Measurements from ENCODE around the gene NR5A2. TPM values are rescaled to one million over a fixed set of nuclear protein-coding genes. Genes with fewer than 3 reads are reported as not detected.

The NR5A2 gene
- total and polyA plus RNA-seq, 7 donors: 0.49 to 13.8 (median 1.9) TPM

DNA sequence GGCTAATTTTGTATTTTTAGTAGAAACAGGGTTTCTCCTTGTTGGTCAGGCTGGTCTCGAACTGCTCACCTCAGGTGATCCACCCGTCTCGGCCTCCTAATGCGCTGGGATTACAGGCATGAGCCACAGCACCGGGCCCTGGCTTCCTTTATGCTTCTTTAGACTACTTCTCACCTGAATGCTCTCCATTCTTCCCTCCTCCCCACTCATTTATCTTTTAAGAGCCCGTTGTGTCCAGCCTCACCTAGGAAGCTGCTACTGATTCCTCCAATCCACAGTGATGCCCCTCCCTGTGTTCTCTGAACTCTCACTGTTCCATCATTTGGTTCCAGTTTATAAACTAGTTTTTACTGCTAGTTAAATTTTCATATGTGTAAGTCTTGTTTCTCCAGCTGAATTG, 44.9 kb upstream of the NR5A2 start:
- Histone ChIP-seq H3K9me3 (no peaks in the 10 kb centered on the region), H3K4me3 (no peak overlapping the region), H3K27me3 (no peaks in the 10 kb centered on the region), H3K4me1 (no peaks in the 10 kb centered on the region), H3K27ac (no peak overlapping the region), H3K36me3 (no peaks in the 10 kb centered on the region)
- TF ChIP-seq EP300 (IDR thresholded peaks at IDR 0.05) (no peak), POLR2AphosphoS5 (IDR thresholded peaks at IDR 0.05) (no peak), POLR2A (IDR thresholded peaks at IDR 0.05) (no peak)
- TF ChIP-seq, protein P1, sequence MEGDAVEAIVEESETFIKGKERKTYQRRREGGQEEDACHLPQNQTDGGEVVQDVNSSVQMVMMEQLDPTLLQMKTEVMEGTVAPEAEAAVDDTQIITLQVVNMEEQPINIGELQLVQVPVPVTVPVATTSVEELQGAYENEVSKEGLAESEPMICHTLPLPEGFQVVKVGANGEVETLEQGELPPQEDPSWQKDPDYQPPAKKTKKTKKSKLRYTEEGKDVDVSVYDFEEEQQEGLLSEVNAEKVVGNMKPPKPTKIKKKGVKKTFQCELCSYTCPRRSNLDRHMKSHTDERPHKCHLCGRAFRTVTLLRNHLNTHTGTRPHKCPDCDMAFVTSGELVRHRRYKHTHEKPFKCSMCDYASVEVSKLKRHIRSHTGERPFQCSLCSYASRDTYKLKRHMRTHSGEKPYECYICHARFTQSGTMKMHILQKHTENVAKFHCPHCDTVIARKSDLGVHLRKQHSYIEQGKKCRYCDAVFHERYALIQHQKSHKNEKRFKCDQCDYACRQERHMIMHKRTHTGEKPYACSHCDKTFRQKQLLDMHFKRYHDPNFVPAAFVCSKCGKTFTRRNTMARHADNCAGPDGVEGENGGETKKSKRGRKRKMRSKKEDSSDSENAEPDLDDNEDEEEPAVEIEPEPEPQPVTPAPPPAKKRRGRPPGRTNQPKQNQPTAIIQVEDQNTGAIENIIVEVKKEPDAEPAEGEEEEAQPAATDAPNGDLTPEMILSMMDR (IDR thresholded peaks at IDR 0.05): no peak
- intact Hi-C loops (cut with DNase I): no loop called here
- DNase-seq: no peak
- WGBS, 2 donors: 24 to 60% methylated on average over 6 of the region's 6 CpGs

DNA sequence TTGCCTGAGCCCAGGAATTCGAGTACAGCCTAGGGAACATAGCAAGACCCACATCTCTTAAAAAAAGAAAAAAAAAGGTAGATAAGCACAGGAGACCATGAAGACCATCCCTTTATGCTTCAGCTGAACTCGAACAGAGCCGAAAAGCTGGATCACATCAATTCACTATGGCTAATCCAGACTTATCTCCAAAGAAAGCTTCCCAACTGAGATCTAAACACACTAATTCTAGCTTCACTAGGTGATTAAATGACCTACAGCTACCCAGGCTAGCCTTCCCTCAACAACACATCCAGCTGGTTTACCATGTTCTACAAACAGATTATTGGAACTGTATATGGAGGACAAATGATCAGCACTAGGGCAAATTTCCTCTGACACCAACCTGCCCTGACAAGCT, 44.0 kb upstream of the NR5A2 start:
- intact Hi-C loops (cut with DNase I): no loop called here
- no peaks in the 10 kb centered on the region for H3K36me3 ChIP-seq
- no peak overlapping the region for H3K4me3 ChIP-seq
- 88 to 92% methylated on average over 3 of the region's 3 CpGs for WGBS, 2 donors
- no peak for TF ChIP-seq POLR2AphosphoS5 (IDR thresholded peaks at IDR 0.05)
- TF ChIP-seq, protein P1 (IDR thresholded peaks at IDR 0.05): no peak
- no peak for TF ChIP-seq POLR2A (IDR thresholded peaks at IDR 0.05)
- TF ChIP-seq EP300 (IDR thresholded peaks at IDR 0.05): no peak
- no peak overlapping the region for H3K27ac ChIP-seq
- no peaks in the 10 kb centered on the region for H3K27me3 ChIP-seq
- H3K9me3 ChIP-seq: no peaks in the 10 kb centered on the region
- no peak for DNase-seq
- H3K4me1 ChIP-seq: no peaks in the 10 kb centered on the region

DNA sequence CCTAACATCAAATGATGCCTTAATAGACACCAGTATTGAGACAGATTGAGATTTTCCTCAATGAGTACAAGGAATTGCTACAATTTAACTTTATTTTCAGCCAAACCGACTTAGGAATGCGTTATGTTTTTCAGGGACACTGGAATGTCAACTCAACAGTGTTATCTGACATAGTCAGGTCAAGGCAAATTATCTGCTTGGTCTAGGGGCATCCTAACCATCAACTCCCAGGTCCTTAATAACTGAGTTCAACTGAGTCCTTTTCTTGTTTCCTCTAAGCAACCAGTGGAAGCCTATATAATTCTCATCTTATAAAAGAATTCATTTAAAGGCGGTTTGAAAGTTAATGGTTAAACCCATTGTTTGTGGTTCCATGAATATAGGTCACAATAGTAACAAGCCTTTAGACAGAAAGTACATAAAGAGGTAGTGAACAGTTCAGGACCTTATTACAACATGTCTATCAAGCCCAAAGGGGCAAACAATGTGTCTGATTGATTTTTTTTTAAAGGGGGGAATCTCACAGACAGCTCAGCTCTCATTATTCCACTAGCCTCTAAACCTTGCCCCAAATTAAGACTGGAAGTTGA, 32.3 kb upstream of the NR5A2 start:
- Histone ChIP-seq H3K4me3 (no peak overlapping the region), H3K27ac (no peak overlapping the region), H3K36me3 (no peaks in the 10 kb centered on the region), H3K4me1 (no peaks in the 10 kb centered on the region), H3K27me3 (no peaks in the 10 kb centered on the region), H3K9me3 (no peaks in the 10 kb centered on the region)
- TF ChIP-seq POLR2AphosphoS5 (IDR thresholded peaks at IDR 0.05) (no peak), EP300 (IDR thresholded peaks at IDR 0.05) (no peak), POLR2A (IDR thresholded peaks at IDR 0.05) (no peak)
- TF ChIP-seq, protein P1 (IDR thresholded peaks at IDR 0.05): no peak
- WGBS, 2 donors: 22 to 49% methylated on average over 3 of the region's 3 CpGs
- no peak for DNase-seq
- intact Hi-C loops (cut with DNase I): no loop called here

DNA sequence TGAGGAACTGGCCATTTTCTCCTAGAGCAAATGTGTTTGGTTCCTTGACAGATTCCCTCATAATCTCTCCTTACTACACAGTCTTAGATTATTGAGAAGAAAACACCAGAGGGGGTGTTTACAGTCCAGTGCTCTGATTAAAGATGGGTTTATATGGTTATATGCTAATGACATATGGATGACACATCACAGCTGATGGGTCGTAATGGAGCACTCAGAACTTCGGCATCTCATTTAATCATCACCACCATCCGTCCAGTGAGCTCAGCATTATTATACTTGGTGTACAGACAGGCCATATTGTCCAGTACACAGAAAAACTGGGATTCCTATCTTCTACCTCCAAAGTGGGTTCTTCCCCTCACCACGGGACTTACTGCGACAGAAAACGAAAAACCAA, 22.3 kb upstream of the NR5A2 start:
- no peaks in the 10 kb centered on the region for H3K36me3 ChIP-seq
- no peaks in the 10 kb centered on the region for H3K9me3 ChIP-seq
- H3K27me3 ChIP-seq: no peaks in the 10 kb centered on the region
- TF ChIP-seq POLR2A (IDR thresholded peaks at IDR 0.05) (no peak), EP300 (IDR thresholded peaks at IDR 0.05) (no peak), POLR2AphosphoS5 (IDR thresholded peaks at IDR 0.05) (no peak)
- TF ChIP-seq, protein P1 (IDR thresholded peaks at IDR 0.05): no peak
- DNase-seq: no peak
- no peak overlapping the region for H3K4me3 ChIP-seq
- H3K27ac ChIP-seq: no peak overlapping the region
- intact Hi-C loops (cut with DNase I): no loop called here
- WGBS, 2 donors: 92 to 96% methylated on average over 6 of the region's 6 CpGs
- no peaks in the 10 kb centered on the region for H3K4me1 ChIP-seq

DNA sequence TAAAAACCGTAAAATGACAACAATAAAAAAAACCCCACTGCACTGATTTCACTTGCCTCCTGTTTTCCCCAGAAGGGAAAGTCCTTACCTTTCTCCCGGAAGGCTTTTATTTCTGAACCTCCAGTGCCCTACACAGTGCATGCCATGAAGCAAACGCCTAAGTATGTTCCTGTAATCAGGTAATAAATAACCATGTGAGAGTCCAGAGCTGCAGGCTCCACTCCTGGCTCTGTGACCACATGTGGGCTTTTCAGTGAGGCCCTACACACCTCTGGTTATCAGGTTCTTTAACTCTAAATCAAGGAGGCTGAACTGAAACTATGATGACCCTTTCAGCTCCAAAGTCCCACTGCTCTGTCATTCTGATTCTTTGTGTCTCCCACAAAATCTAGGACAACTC, 20.8 kb upstream of the NR5A2 start:
- no peaks in the 10 kb centered on the region for H3K36me3 ChIP-seq
- TF ChIP-seq, protein P1 (IDR thresholded peaks at IDR 0.05): no peak
- no peak for TF ChIP-seq POLR2AphosphoS5 (IDR thresholded peaks at IDR 0.05)
- TF ChIP-seq POLR2A (IDR thresholded peaks at IDR 0.05): no peak
- TF ChIP-seq EP300 (IDR thresholded peaks at IDR 0.05): no peak
- H3K27me3 ChIP-seq: no peaks in the 10 kb centered on the region
- intact Hi-C loops (cut with DNase I): no loop called here
- no peaks in the 10 kb centered on the region for H3K4me1 ChIP-seq
- DNase-seq: no peak
- no peak overlapping the region for H3K4me3 ChIP-seq
- H3K27ac ChIP-seq: no peak overlapping the region
- H3K9me3 ChIP-seq: no peaks in the 10 kb centered on the region
- WGBS, 2 donors: 51 to 68% methylated on average over 3 of the region's 3 CpGs
